GM18870 (cell line): ENCODE measurements around the gene ABL1.

Experiments
- ATAC-seq: cut with Tn5 transposase; IDR thresholded peaks from one replicate; pipeline ENCODE4 v1.9.1; 2021; ENCODE audit warnings: moderate library complexity; ENCODE audit not compliant: unreplicated experiment

ABL1 gene

GRCh38 chr9:130887494-130888144 lies 52.6 kb downstream of the ABL1 start:
- no peak for ATAC-seq

- ATAC-seq = no peak
Measured at GRCh38 chr9:130888146-130888885, 53.3 kb downstream of the ABL1 start.

GRCh38 chr9:130890124-130890523 lies 55.1 kb downstream of the ABL1 start:
- ATAC-seq = no peak

- no peak for ATAC-seq
Measured at GRCh38 chr9:130890870-130891687, 56.0 kb downstream of the ABL1 start.

- no peak for ATAC-seq
Measured at GRCh38 chr9:130891688-130892476, 56.8 kb downstream of the ABL1 start.

GRCh38 chr9:130892477-130893304 lies 57.6 kb downstream of the ABL1 start:
- no peak for ATAC-seq

GRCh38 chr9:130893341-130894101 lies 58.5 kb downstream of the ABL1 start:
- no peak for ATAC-seq

GRCh38 chr9:130894546-130894945 lies 59.5 kb downstream of the ABL1 start:
- ATAC-seq = no peak

- no peak for ATAC-seq
Measured at GRCh38 chr9:130895038-130895437, 60.0 kb downstream of the ABL1 start.

GRCh38 chr9:130895481-130896232 lies 60.6 kb downstream of the ABL1 start:
- ATAC-seq = no peak

- ATAC-seq = no peak
Measured at GRCh38 chr9:130896233-130897014, 61.4 kb downstream of the ABL1 start, which contains the start of gene QRFP. TSS of gene QRFP (minus strand) at chr9:130896812. CDS start at chr9:130893838, 2,974 bp downstream.

GRCh38 chr9:130897105-130897751 lies 62.2 kb downstream of the ABL1 start:
- ATAC-seq = no peak

- ATAC-seq = no peak
Measured at GRCh38 chr9:130897848-130898551, 62.9 kb downstream of the ABL1 start.

- no peak for ATAC-seq
Measured at GRCh38 chr9:130898552-130898852, 63.4 kb downstream of the ABL1 start.

- ATAC-seq = no peak
Measured at GRCh38 chr9:130899051-130899748, 64.1 kb downstream of the ABL1 start.
